ENCODE results near the gene LRRK1.

GRCh38 chr15:101057841-101058407 is 138.8 kb downstream of the LRRK1 start:
- no peak for TF ChIP-seq CTCF (IDR thresholded peaks at IDR 0.05)
- TF ChIP-seq POLR2A (IDR thresholded peaks at IDR 0.05): no peak
